ENCODE results near the gene CPLX1. TPM values are rescaled to one million over a fixed set of nuclear protein-coding genes. Genes with fewer than 3 reads are reported as not detected.

The CPLX1 gene
- total and polyA plus RNA-seq, 2 experiments from 2014 or later: 0.79 to 1.8 TPM

DNA sequence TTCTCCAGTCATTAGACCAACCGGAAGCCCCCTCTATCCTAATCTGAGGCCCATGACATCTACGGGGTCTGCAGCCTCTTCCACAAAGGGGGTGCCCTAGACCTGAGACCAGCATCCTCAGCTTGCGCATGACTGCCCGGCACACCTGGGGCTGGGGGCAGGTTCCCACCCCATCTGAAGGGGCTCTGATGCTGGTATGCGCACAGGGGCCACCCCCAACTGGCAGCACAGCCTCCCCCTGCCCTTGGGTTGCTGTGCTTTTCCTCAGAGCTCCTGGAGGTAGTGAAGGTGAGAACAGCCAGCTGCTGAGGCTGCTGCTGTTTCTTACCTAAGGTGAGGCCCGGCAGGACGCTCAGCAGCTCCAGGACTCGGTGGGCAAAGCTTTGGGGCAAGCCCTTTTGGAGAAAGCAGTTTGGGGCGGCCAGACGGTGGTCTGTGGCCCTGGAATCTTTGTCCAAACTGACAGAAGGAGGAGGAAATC, 18.9 kb upstream of the CPLX1 start:
- Histone ChIP-seq H3K4me3 (no peak overlapping the region), H3K4me1 (ENCODE audit: low read depth) (no peaks in the 10 kb centered on the region), H3K9me3 (ENCODE audit: low read depth) (no peaks in the 10 kb centered on the region), H3K36me3 (no peaks in the 10 kb centered on the region), H3K27me3 (no peaks in the 10 kb centered on the region), H3K27ac (no peak overlapping the region)
- TF ChIP-seq, protein P1, sequence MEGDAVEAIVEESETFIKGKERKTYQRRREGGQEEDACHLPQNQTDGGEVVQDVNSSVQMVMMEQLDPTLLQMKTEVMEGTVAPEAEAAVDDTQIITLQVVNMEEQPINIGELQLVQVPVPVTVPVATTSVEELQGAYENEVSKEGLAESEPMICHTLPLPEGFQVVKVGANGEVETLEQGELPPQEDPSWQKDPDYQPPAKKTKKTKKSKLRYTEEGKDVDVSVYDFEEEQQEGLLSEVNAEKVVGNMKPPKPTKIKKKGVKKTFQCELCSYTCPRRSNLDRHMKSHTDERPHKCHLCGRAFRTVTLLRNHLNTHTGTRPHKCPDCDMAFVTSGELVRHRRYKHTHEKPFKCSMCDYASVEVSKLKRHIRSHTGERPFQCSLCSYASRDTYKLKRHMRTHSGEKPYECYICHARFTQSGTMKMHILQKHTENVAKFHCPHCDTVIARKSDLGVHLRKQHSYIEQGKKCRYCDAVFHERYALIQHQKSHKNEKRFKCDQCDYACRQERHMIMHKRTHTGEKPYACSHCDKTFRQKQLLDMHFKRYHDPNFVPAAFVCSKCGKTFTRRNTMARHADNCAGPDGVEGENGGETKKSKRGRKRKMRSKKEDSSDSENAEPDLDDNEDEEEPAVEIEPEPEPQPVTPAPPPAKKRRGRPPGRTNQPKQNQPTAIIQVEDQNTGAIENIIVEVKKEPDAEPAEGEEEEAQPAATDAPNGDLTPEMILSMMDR (IDR thresholded peaks at IDR 0.05; ENCODE audit: low read depth, low read length): no peak
- no peak for DNase-seq (ENCODE audit: low read depth in 1 of 2, low spot score in 1 of 2)

DNA sequence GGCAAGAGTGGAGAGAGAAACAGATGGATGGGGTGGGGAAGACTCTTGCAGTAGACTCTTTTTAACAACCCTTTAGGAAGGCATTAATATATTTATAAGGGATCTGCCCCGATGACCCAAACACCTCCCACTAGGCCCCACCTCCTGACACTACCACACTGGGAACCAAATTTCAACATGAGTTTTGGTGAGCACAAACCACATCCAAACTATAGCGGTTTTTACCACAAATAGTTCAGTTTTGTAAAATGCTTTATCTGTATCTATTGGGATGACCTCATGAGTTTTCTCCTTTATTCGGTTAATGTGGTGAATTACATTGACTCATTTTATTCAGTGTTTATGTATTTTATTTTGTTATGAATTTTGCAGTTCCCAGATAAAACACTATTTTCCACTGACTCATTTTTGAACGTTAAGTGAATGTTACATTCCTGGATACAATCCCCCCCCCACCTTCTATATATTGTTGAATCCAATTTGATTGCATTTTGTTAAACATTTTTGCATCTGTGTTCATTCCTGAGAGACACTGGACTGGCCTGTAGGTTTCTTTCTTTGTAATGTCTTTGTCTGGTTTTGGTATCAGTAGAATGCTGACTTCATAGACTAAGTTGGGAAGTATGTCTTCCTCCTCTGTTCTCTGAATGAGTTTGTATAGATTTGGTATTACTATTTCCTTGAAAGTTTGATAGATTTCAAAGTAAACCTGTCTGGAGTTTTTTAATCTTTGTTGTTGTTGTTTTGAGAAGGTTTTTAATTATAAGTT, 13.9 kb upstream of the CPLX1 start:
- Histone ChIP-seq H3K4me1 (ENCODE audit: low read depth) (no peaks in the 10 kb centered on the region), H3K27me3 (no peaks in the 10 kb centered on the region), H3K4me3 (no peak overlapping the region), H3K9me3 (ENCODE audit: low read depth) (no peaks in the 10 kb centered on the region), H3K36me3 (no peaks in the 10 kb centered on the region), H3K27ac (no peak overlapping the region)
- DNase-seq (ENCODE audit: low read depth in 1 of 2, low spot score in 1 of 2): no peak
- TF ChIP-seq, protein P1 (IDR thresholded peaks at IDR 0.05; ENCODE audit: low read depth, low read length): no peak

DNA sequence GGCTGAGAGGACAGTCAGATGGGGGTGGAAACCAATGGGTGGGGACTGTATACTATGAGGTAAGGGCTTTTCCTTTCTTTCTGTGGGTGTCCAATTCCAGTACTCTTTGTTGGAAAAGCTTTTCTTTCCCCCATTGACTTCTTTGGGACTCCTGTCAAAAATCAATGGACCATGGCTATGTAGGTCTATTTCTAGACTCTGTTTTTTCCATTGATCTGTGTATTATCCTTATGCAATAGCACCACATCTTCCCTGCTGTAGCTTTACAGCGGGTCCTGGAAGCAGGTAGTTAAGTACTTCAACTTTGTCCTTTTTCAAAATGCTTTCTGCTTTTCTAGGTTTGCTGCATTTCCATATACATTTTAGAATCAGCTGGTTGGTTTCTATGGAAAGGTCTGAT, 11.8 kb upstream of the CPLX1 start:
- Histone ChIP-seq H3K27ac (no peak overlapping the region), H3K9me3 (ENCODE audit: low read depth) (no peaks in the 10 kb centered on the region), H3K4me1 (ENCODE audit: low read depth) (no peaks in the 10 kb centered on the region), H3K27me3 (no peaks in the 10 kb centered on the region), H3K4me3 (no peak overlapping the region), H3K36me3 (no peaks in the 10 kb centered on the region)
- TF ChIP-seq, protein P1 (IDR thresholded peaks at IDR 0.05; ENCODE audit: low read depth, low read length): no peak
- no peak for DNase-seq (ENCODE audit: low read depth in 1 of 2, low spot score in 1 of 2)

DNA sequence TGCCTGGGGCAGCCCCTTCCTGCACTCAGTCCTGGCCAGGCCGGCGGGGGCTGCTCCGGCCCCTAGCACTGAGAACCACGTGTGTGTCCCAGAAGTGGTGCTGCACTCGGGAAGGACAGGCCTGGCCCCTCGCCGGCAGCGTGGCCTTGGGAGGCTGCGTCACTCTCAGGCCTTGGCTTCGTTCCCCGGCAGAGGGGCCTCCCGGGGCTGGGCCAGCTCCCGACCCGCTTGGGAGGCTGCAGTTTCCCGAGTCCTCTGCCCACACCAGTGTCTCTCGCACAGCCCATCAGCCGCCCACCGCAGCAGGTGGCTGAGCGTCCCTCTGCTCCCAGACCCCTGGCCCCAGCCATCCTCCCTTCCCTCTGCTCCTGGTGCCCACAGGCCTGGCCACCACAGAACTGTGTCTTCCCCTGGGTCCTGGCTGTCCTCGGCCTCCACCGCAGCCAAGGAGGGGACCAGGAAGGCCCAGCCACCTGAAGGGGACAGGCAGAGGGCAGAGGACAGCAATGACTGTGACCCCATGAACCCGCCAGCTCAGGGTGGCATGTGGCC, 10.9 kb upstream of the CPLX1 start:
- Histone ChIP-seq H3K4me3 (no peak overlapping the region), H3K27me3 (no peaks in the 10 kb centered on the region), H3K36me3 (no peaks in the 10 kb centered on the region), H3K4me1 (ENCODE audit: low read depth) (no peaks in the 10 kb centered on the region), H3K9me3 (ENCODE audit: low read depth) (no peaks in the 10 kb centered on the region), H3K27ac (no peak overlapping the region)
- no peak for DNase-seq (ENCODE audit: low read depth in 1 of 2, low spot score in 1 of 2)
- TF ChIP-seq, protein P1 (IDR thresholded peaks at IDR 0.05; ENCODE audit: low read depth, low read length): no peak

DNA sequence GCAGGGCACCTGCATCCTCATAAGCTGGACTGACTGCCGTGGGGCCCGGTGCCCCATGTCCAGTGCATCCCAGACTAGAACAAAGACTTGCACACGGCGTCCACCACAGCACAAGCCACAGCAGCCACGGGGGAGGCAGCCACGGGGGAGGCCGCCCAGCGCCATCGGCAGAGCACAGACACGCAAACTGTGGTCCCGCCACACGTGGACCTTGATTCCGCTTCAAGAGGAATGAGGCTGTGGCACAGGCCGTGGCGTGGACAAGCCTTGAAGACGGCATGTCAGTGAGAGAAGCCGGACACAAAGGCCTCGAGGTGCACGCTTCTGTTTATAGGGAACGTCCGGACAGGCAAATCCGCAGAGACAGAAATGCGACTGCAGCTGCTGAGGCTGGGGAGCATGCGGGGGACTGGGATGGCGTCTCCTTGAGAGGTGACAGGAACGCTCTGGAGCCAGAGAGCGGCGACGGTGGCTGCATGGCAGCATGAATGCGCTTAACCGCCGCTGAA, 10.1 kb upstream of the CPLX1 start:
- DNase-seq (ENCODE audit: low read depth in 1 of 2, low spot score in 1 of 2): no peak
- H3K4me1 ChIP-seq (ENCODE audit: low read depth): no peaks in the 10 kb centered on the region
- H3K36me3 ChIP-seq: no peaks in the 10 kb centered on the region
- TF ChIP-seq, protein P1 (IDR thresholded peaks at IDR 0.05; ENCODE audit: low read depth, low read length): no peak
- no peaks in the 10 kb centered on the region for H3K9me3 ChIP-seq (ENCODE audit: low read depth)
- no peak overlapping the region for H3K27ac ChIP-seq
- H3K27me3 ChIP-seq: no peaks in the 10 kb centered on the region
- H3K4me3 ChIP-seq: no peak overlapping the region
